ENCODE results near the gene ALDH1A1. TPM values are rescaled to one million over a fixed set of nuclear protein-coding genes. Genes with fewer than 3 reads are reported as not detected.

Gene ALDH1A1
- total and polyA plus RNA-seq, 2 of the 8 experiments (the other 6 are each of a cell fraction or from before 2014, with no cell fraction given), result 0.50 to 0.82 TPM

- no peak for TF ChIP-seq CHD7 (IDR thresholded peaks at IDR 0.05; ENCODE audit: insufficient replicate concordance, low read length)
- TF ChIP-seq EP300 (IDR thresholded peaks at IDR 0.05; ENCODE audit: borderline replicate concordance in 1 of 2, low read depth in 2 of 2, low read length in 2 of 2), result no peak
- no peak for TF ChIP-seq TAF1 (IDR thresholded peaks at IDR 0.05; ENCODE audit: low read depth, low read length)
- TF ChIP-seq SUZ12 (IDR thresholded peaks at IDR 0.05; ENCODE audit: low read length), result no peak
- TF ChIP-seq RNF2 (IDR thresholded peaks at IDR 0.05; ENCODE audit: borderline replicate concordance, low read depth, low read length, missing control alignments, poor library complexity, severe bottlenecking), result no peak
- no peak for TF ChIP-seq PHF8 (conservative IDR thresholded peaks at IDR 0.05; ENCODE audit: low read depth, low read length)
- TF ChIP-seq GABPA (IDR thresholded peaks at IDR 0.05; ENCODE audit: borderline replicate concordance, insufficient read depth, low read length), result no peak
- no peak for TF ChIP-seq NANOG (IDR thresholded peaks at IDR 0.05; ENCODE audit: insufficient read depth, low read depth, low read length, poor library complexity, severe bottlenecking)
Measured at GRCh38 chr9:72912476-72913381, 40.1 kb downstream of the ALDH1A1 start (continued).

All from H1 (cell line).